Measurements from ENCODE around the gene ERBB3.

Gene ERBB3

GRCh38 chr12:56130876-56131275 is 50.9 kb downstream of the ERBB3 start:
- H3K4me3 ChIP-seq (replicated peaks; ENCODE audit: low read depth, low read length): no peak overlapping the region
- no peak for DNase-seq (ENCODE audit: low read depth)
- TF ChIP-seq CTCF (IDR thresholded peaks at IDR 0.05; ENCODE audit: low read length, missing control alignments): no peak

- TF ChIP-seq CTCF (IDR thresholded peaks at IDR 0.05; ENCODE audit: low read length, missing control alignments): no peak
- no peak overlapping the region for H3K4me3 ChIP-seq (replicated peaks; ENCODE audit: low read depth, low read length)
- DNase-seq (ENCODE audit: low read depth): no peak
Measured at GRCh38 chr12:56134897-56135296, 54.9 kb downstream of the ERBB3 start.

- no peak overlapping the region for H3K4me3 ChIP-seq (replicated peaks; ENCODE audit: low read depth, low read length)
- DNase-seq (ENCODE audit: low read depth): no peak
Measured at GRCh38 chr12:56137853-56138571, 58.0 kb downstream of the ERBB3 start.

GRCh38 chr12:56141946-56142784 is 62.2 kb downstream of the ERBB3 start:
- TF ChIP-seq CTCF (IDR thresholded peaks at IDR 0.05; ENCODE audit: low read length, missing control alignments): no peak
- no peak for DNase-seq (ENCODE audit: low read depth)
- no peak overlapping the region for H3K4me3 ChIP-seq (replicated peaks; ENCODE audit: low read depth, low read length)

More at GRCh38 chr12:56137853-56138571, 58.0 kb downstream of the ERBB3 start:
- no peak for TF ChIP-seq CTCF (IDR thresholded peaks at IDR 0.05; ENCODE audit: low read length, missing control alignments)

GRCh38 chr12:56143217-56143616 is 63.3 kb downstream of the ERBB3 start:
- no peak for TF ChIP-seq CTCF (IDR thresholded peaks at IDR 0.05; ENCODE audit: low read length, missing control alignments)

GRCh38 chr12:56143870-56144269 is 63.9 kb downstream of the ERBB3 start:
- no peak for TF ChIP-seq CTCF (IDR thresholded peaks at IDR 0.05; ENCODE audit: low read length, missing control alignments)
- DNase-seq (ENCODE audit: low read depth): no peak
- no peak overlapping the region for H3K4me3 ChIP-seq (replicated peaks; ENCODE audit: low read depth, low read length)

More at GRCh38 chr12:56143217-56143616, 63.3 kb downstream of the ERBB3 start:
- H3K4me3 ChIP-seq (replicated peaks; ENCODE audit: low read depth, low read length): no peak overlapping the region
- no peak for DNase-seq (ENCODE audit: low read depth)

All from fibroblast of pulmonary artery (primary cell).